Activated naive CD4-positive, alpha-beta T cell treated with anti-CD3 and anti-CD28 coated beads, Interleukin-2, amount 50 U/mL, for 16 hours (primary cell): ENCODE data around the gene QPCTL.
"Not testable (repeated sequence)": the region's sequence is repeated elsewhere in the genome, so short reads cannot be mapped to it uniquely, and the experiment has no call there.

Source experiments
- DNase-seq: peaks from one replicate; pipeline ENCODE4 v3.0.0-alpha.2; 2020

The QPCTL gene

GRCh38 chr19:45677351-45678230, 14.9 kb upstream of the QPCTL start:
- peak; percentile 89 for DNase-seq

- peak; percentile 83 for DNase-seq
Observed at GRCh38 chr19:45681391-45682015, 11.0 kb upstream of the QPCTL start.

- no peak for DNase-seq
Observed at GRCh38 chr19:45682117-45682516, 10.3 kb upstream of the QPCTL start.

GRCh38 chr19:45682908-45683307, 9.6 kb upstream of the QPCTL start:
- no peak for DNase-seq

GRCh38 chr19:45685045-45685444, 7.4 kb upstream of the QPCTL start:
- not testable (repeated sequence) for DNase-seq

- no peak for DNase-seq
Observed at GRCh38 chr19:45687599-45687998, 4.9 kb upstream of the QPCTL start.

- DNase-seq: peak; percentile 90
Observed at GRCh38 chr19:45691516-45692186, 815 bp upstream of the QPCTL start, which contains the start of gene SNRPD2. TSS of gene SNRPD2 (minus strand) at chr19:45691953. CDS start at chr19:45691888, 65 bp downstream.

DNA sequence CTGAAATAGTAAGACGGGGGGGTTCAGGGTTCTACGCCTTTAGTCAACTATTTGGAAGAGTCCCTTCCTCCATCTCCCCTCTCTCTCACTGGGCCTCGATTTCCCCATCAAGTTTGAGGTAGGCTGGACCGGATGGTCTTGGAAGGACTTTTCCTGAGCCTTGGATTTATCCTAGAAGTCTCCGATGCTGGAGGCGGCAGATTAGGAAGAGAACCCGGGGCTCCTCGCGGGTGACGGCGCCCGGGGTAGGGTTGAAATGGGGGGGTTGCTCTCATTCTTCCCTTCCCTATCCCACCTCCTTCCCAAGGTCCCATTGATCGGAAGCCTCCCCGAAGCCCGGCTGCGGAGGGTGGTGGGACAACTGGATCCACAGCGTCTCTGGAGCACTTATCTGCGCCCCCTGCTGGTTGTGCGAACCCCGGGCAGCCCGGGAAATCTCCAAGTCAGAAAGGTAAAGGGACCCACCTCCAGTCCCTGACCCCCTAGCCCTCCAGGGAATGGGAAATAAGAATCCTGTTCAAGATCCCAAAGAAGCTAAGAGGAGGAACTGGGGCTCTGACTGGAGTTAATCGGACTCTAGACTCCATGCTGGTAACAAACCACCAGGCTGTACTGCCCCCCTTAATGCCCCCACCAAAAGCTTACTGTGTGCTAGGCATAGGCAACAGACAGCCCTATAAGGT, 781 bp downstream of the QPCTL start:
- DNase-seq: peak; percentile 81

DNA sequence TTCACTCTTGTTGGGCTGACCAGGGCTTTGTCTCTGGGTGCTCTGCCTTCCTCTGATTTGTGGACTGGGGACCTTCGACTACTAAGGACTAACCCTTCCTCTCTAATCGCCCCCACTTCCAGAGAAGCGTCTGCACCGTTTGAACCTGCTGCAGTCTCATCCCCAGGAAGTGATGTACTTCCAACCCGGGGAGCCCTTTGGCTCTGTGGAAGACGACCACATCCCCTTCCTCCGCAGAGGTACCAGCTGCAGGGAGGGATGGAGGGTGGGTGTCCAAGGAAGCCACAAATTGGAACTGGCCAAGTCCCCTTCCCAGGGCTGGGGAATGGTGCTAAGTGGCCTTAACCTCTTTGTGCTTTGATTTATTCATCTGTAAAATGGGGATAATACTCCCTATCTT, 9.2 kb downstream of the QPCTL start:
- DNase-seq: no peak

GRCh38 chr19:45705115-45705514, 12.6 kb downstream of the QPCTL start:
- no peak for DNase-seq

DNA sequence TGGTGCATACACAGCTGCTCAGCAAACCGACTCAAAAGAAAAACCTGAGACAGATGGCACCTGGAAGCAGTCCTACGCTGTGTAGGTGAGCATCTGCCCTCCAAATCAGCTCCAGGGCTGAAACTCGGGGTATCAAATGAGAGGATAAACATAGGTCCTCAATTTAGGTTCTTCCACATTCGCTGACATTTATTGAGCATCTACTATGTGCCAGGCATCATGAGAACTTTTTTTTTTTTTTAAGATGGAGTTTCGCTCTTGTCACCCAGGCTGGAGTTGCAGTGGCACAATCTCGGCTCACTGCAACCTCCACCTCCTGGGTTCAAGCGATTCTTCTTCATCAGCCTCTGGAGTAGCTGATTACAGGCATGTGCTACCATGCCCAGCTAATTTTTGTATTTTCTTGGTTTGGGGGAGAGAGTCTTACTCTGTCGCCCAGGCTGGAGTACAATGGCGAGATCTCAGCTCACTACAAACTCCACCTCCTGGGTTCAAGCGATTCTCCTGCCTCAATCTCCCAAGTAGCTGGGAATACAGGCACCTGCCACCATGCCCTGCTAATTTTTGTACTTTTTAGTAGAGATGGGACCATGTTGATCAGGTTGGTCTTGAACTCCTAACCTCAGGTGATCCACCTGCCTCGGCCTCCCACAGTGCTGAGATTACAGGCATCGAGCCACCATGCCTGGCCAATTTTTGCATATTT, 13.4 kb downstream of the QPCTL start:
- DNase-seq: no peak

DNA sequence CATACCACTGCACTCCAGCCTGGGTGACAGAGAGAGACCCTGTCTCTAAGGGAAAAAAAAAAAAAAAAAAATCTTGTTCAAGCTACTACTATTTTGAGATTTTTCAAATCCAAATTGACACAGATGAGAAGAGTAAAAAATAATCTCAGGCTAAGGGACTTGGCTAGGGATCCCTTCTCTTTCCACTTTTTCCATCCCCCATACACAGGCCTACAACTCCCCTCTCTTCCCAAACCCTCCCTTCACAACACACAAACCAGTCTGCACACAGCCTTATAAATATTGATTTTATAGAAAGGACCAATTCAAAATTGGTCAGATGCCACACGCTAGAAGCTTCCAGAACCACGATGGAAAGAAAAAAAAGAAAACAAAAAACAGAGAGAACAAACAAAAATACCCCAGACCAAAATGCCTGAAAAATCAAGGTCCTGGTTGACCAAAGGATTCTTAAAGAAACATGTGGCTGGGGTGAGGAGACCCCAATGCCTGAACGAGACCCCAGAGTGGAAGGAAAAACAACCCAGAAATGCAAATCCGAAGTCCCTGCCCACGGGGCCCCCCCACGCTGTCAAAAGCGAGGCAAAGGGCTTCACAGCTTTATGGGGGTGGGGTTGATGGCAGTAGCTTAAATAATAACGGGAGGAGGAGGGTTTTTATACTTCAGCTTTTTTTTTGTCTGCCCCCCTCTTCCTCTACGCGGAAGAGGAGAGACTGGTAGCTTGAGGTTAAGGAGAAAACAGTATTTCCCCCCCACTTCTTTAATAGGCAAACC, 18.1 kb downstream of the QPCTL start:
- no peak for DNase-seq

GRCh38 chr19:45711851-45712698, 19.6 kb downstream of the QPCTL start:
- no peak for DNase-seq

GRCh38 chr19:45712699-45713067, 20.2 kb downstream of the QPCTL start:
- no peak for DNase-seq

DNA sequence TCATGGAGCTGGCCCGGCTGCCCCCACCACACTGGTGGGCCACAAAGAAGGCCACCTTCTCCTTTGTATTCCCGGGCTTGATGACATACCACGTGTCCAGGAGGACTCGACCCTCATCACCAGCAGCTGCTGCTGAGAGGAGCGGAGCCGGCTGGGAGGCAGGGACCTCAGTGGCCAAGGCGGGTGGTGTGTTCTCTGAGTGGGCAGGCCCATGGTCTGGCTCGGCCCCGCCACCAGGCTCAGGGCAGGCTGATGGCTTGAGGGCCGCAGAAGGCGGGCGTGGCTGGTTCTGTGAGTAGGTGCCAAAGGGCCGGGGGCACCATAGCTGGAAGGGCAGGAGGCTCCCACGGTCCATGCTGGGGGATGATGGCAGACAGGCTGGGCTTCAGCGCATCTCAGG, 20.7 kb downstream of the QPCTL start:
- DNase-seq: no peak

GRCh38 chr19:45715139-45715538, 22.7 kb downstream of the QPCTL start:
- DNase-seq: no peak

DNA sequence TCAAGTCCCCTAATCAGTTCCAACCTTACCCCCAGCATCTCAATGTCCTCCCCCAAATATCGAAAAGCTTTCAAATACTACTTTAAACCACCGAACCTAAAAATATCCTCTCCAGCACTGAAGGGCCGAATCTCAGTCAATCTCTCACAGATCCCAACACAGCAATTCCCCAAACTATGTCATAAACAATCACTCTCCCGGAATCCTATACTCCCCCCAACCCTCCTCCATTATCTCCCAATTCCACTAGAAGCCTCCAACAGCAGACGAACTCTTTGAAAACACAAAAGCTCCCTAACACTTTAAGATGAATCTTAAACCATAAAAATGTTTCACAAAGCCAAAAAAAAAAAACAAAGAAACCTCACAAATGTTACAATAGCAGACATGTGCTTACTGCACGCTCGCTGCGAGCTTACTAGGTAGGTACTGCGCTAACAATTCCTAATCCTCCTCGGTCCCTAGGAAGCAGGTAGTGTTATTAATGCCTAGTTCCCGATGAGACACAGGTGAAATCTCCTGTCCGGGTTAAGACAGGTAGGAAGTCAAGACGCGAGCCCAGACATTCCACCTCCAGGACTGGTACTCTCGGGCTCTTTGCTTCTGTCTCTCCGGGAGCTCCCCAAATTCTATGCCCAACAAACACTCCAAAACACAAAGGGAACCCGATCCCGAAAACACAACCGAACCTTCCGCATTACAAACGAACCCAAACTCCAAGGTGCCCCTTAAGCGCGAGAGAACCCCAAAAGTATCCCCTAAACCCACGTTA, 24.1 kb downstream of the QPCTL start:
- DNase-seq: no peak

- peak; percentile 96 for DNase-seq
Observed at GRCh38 chr19:45717131-45717982, 24.9 kb downstream of the QPCTL start.
